IgD-negative memory B cell (primary cell): ENCODE results near the gene MCCC1. TPM values are rescaled to one million over a fixed set of nuclear protein-coding genes. Genes with fewer than 3 reads are reported as not detected.

Experiments used
- H3K27ac Mint-ChIP-seq, 3 donors: one replicate each; pipeline ENCODE4 v1.8.0; 2020 to 2022; ENCODE audit warnings: mild to moderate bottlenecking in 3 of 3, mixed read lengths in 3 of 3, moderate library complexity in 1 of 3
- H3K27me3 Mint-ChIP-seq: one replicate; pipeline ENCODE4 v1.8.0; 2021; ENCODE audit warnings: mixed read lengths
- H3K36me3 Mint-ChIP-seq: one replicate; pipeline ENCODE4 v1.8.0; 2020; ENCODE audit warnings: mild to moderate bottlenecking, mixed read lengths
- H3K4me1 Mint-ChIP-seq, 3 donors: one replicate each; pipeline ENCODE4 v1.8.0; 2020 to 2022; ENCODE audit warnings: mixed read lengths in 3 of 3, mild to moderate bottlenecking in 1 of 3
- H3K4me3 Mint-ChIP-seq, 4 donors: one replicate each; pipeline ENCODE4 v1.8.0; 2020 to 2022; ENCODE audit warnings: mild to moderate bottlenecking in 4 of 4, mixed read lengths in 4 of 4, moderate library complexity in 3 of 4
- H3K9me3 Mint-ChIP-seq, 3 donors: one replicate each; pipeline ENCODE4 v1.8.0; 2020 to 2021; ENCODE audit warnings: mixed read lengths in 3 of 3, mild to moderate bottlenecking in 1 of 3
- polyA plus RNA-seq: library from polyadenylated mRNA; unstranded; fragments of 300-500 nt; fragmentation: Illumina TruSeq; gene quantifications from one replicate; pipeline ENCODE4 v1.2.3, GENCODE V29; 2021

MCCC1 gene
- polyA plus RNA-seq, 1 donor from 2014 or later = 32.4 TPM

DNA sequence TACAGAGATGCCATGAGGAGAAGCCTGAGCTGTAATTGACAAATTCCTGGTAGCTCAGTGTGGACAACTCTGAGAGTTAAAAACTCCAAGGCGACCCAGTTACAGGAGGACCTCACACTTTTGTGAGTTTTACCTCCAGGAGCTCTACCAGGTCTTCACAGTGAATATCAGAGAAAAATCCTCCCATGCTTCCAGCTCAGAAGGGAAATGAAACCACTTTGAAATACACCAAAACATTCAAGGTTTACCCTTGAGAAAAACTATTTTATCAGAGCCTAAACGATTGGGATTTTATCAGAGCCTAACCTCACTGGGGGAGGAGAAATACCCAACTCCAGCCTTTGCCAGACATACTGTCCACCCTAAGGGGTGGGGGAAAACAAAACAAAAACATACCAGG lies 52.4 kb downstream of the MCCC1 start:
- Mint-ChIP-seq H3K9me3 (peaks cover 0 to 1% (median 0%) of the 10 kb centered on the region in 3 donors), H3K27me3 (no peaks in the 10 kb centered on the region), H3K27ac (peak overlapping the region; percentile 12 to 32 (median 18)), H3K4me1 (peaks cover 27 to 36% (median 32%) of the 10 kb centered on the region in 3 donors), H3K36me3 (peaks cover 16% of the 10 kb centered on the region), H3K4me3 (peak overlapping the region in 2 of 4 donors; percentile 14 to 83)

DNA sequence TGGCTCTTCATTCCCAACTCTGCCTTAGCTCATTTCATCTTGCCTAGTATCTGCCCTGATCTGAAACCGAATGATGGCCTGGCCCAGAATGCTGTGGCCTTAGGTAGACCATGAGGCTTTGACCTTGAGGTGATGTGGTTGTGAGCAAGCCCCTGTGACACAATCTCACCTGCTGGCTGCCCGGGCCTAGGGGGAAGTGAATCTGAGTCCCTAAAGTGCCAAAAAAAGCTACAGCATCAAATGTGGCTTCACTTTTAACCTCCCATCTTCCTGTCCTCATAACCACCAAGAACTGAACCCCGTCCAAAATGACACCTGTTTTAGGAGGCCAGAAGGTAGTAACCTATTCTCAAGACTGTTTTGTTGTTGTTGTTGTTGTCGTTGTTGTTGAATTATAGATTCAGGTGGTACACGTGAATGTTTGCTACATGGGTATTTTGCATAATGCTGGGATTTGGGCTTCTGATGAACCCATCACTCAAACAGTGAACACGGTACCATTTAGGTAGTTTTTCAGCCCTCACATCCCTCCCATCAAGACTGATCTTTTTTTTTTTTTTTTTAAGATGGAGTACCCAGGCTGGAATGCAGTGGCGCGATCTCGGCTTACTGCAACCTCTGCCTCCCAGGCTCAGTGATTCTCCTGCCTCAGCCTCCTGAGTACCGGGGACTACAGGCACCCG lies 54.6 kb downstream of the MCCC1 start:
- Mint-ChIP-seq H3K4me3 (peak overlapping the region; percentile 14 to 63 (median 42)), H3K27me3 (no peaks in the 10 kb centered on the region), H3K36me3 (peaks cover 1% of the 10 kb centered on the region)

DNA sequence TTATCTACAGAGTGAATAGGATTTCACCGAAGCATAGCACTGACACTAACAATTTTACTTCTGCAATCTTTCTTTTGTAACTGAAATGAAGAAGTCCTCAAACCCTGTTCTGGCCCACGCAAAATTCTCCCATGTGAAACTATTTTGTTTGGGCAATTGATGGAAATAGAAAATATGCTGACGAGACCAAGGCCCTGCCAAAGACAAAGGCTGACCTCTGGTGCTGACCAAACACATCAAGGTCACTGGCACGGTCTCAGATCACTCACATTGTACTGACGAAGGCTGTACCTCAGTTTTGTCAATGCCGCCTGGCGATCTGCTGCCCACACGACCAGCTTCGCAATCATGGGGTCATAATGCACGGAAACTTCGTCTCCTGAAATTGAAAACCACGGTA lies 60.5 kb downstream of the MCCC1 start:
- Mint-ChIP-seq H3K27me3 (no peaks in the 10 kb centered on the region), H3K9me3 (peaks cover 0 to 1% (median 0%) of the 10 kb centered on the region in 3 donors), H3K36me3 (peaks cover 5% of the 10 kb centered on the region), H3K4me1 (peaks cover 5 to 20% (median 10%) of the 10 kb centered on the region in 3 donors), H3K27ac (no peak overlapping the region), H3K4me3 (no peak overlapping the region)

More for the DNA sequence above, 54.6 kb downstream of the MCCC1 start:
- H3K9me3 Mint-ChIP-seq = no peaks in the 10 kb centered on the region
- peak overlapping the region; percentile 16 to 95 (median 75) for H3K27ac Mint-ChIP-seq
- H3K4me1 Mint-ChIP-seq = peaks cover 32 to 43% (median 34%) of the 10 kb centered on the region in 3 donors

DNA sequence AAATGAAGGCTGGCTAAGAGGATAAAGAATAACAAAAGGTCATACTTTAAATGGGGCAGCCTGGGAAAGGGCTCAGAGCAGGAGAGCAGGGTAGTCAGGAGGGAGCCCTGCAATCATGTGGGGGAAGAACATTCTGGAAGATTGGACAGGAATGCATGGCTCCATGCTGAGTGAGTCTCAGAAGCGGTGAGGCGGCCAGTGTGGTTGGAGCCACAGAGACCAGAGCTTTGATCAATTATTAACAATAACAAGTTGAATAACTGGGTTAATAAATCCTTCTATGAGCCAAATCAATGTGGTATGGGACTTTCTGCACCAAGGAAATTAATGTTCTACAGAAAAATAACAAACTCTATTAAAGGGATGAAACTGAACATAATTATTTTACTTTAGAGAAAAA lies 61.1 kb downstream of the MCCC1 start:
- Mint-ChIP-seq H3K4me3 (no peak overlapping the region), H3K36me3 (peaks cover 8% of the 10 kb centered on the region), H3K27ac (no peak overlapping the region), H3K4me1 (peaks cover 5 to 20% (median 7%) of the 10 kb centered on the region in 3 donors), H3K9me3 (peaks cover 0 to 1% (median 0%) of the 10 kb centered on the region in 3 donors), H3K27me3 (no peaks in the 10 kb centered on the region)

DNA sequence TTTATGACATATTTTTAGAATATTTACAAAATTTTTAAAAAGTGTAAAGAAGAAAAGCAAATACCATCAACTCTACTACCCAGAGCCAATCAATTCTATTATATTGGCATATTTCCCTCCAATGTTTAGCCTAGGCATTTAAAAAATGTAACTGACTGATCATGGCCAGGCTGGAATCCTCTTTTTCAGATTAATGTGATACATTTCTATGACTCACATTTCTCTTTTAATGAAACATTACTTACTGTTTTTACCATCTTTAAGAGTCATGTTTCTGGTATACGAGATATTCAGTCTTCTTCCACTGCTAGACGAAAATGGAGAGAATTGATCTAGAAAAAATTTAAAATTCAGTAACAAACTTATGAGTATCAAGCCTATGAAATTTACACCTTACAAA lies 65.5 kb downstream of the MCCC1 start:
- Mint-ChIP-seq H3K36me3 (peaks cover 19% of the 10 kb centered on the region), H3K4me1 (peaks cover 0 to 11% (median 0%) of the 10 kb centered on the region in 3 donors), H3K27me3 (no peaks in the 10 kb centered on the region), H3K4me3 (no peak overlapping the region), H3K27ac (no peak overlapping the region), H3K9me3 (peaks cover 0 to 1% (median 0%) of the 10 kb centered on the region in 3 donors)

DNA sequence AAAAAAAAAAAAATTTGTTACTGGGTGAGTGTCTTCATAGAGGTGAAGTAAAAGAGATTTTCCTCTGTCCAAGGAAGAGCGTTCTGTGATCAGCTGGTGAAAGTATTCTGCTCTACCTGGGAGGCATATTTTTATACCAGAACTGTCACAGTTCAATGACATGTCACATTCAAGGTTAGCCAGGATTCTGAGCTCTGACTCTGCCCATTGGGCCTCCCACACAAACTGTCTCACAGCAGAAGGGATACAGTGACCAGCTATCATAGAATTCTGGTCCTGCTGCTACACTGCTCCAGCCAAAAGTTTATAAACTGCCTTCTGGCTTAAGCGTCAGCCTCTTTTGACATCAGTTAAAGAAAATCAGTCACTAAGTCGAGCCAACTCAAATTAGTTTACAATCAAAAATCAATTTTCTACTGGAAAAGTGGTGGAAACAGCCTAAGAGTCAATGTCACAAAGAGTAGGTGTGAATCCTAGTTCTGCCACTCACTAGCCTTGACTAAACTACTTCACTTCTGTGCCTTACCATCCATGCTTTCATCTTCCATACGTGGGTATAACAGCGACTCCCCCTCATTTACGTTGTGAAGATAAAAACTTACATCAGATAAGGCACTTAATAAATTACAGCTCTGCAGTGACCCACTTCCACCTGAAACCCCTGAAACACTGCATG lies 66.3 kb downstream of the MCCC1 start:
- no peak overlapping the region for H3K27ac Mint-ChIP-seq
- peaks cover 21% of the 10 kb centered on the region for H3K36me3 Mint-ChIP-seq
- peaks cover 0 to 4% (median 0%) of the 10 kb centered on the region in 3 donors for H3K4me1 Mint-ChIP-seq
- H3K4me3 Mint-ChIP-seq = no peak overlapping the region
- H3K9me3 Mint-ChIP-seq = peaks cover 0 to 1% (median 0%) of the 10 kb centered on the region in 3 donors
- no peaks in the 10 kb centered on the region for H3K27me3 Mint-ChIP-seq

DNA sequence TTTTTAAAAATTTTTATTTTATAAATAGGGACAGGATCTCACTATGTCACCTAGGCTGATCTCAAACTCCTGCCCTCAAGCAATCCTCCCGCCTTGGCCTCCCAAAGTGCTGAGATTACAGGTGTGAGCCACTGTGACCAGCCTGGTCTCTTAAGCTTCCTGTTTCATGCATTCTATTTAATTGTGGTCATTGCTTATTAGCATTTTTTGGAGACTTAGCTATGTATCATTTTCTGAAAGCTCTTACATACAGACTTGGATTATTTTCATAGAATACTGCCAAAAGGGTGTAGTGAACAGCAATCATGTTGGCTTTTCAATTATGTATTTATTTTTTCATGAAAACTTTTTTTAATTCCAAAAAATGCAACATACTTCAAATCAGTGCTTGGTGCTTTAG lies 67.5 kb downstream of the MCCC1 start:
- no peak overlapping the region for H3K4me3 Mint-ChIP-seq
- no peaks in the 10 kb centered on the region for H3K27me3 Mint-ChIP-seq
- H3K4me1 Mint-ChIP-seq = peaks cover 0 to 4% (median 0%) of the 10 kb centered on the region in 3 donors
- no peak overlapping the region for H3K27ac Mint-ChIP-seq
- H3K9me3 Mint-ChIP-seq = peaks cover 0 to under 1% (median 0%) of the 10 kb centered on the region in 3 donors
- peaks cover 26% of the 10 kb centered on the region for H3K36me3 Mint-ChIP-seq

DNA sequence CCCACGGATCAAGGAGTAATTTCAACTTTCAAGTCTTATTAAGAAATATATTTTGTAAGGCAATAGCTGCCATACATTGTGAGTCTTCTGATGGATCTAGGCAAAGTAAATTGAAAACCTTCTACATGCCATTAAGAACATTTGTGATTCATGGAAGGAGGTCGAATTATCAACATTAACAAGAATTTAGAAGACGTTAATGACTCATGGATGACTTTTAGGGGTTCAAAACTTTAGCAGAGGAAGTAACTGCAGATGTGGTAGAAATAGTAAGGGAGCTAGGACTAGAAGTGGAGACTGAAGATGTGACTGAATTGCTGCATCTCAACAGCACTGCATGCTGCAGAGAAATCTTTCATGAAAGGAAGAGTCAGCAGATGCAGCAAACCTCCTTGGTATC lies 70.9 kb downstream of the MCCC1 start:
- no peak overlapping the region for H3K27ac Mint-ChIP-seq
- no peak overlapping the region for H3K4me3 Mint-ChIP-seq
- H3K9me3 Mint-ChIP-seq = no peaks in the 10 kb centered on the region
- no peaks in the 10 kb centered on the region for H3K27me3 Mint-ChIP-seq
- H3K4me1 Mint-ChIP-seq = no peaks in the 10 kb centered on the region
- peaks cover 24% of the 10 kb centered on the region for H3K36me3 Mint-ChIP-seq

DNA sequence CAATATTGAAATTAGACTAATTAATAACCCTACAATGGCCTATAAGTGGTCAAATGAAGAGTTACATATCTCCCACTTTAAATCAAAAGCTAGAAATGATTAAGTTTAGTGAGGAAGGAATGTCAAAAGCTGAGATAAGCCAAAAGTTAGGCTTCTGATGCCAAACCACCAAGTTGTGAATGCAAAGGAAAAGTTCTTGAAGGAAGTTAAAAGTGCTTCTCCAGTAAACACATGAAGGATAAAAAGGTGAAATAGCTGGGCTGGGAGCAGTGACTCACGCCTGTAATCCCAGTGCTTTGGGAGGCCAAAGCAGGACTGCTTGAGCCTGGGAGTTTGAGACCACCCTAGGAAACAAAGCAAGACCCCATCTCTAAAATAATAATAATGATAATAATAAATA lies 72.0 kb downstream of the MCCC1 start:
- no peaks in the 10 kb centered on the region for H3K9me3 Mint-ChIP-seq
- peaks cover 20% of the 10 kb centered on the region for H3K36me3 Mint-ChIP-seq
- H3K4me1 Mint-ChIP-seq = peaks cover 0 to 1% (median 0%) of the 10 kb centered on the region in 3 donors
- no peak overlapping the region for H3K27ac Mint-ChIP-seq
- H3K27me3 Mint-ChIP-seq = no peaks in the 10 kb centered on the region
- no peak overlapping the region for H3K4me3 Mint-ChIP-seq

DNA sequence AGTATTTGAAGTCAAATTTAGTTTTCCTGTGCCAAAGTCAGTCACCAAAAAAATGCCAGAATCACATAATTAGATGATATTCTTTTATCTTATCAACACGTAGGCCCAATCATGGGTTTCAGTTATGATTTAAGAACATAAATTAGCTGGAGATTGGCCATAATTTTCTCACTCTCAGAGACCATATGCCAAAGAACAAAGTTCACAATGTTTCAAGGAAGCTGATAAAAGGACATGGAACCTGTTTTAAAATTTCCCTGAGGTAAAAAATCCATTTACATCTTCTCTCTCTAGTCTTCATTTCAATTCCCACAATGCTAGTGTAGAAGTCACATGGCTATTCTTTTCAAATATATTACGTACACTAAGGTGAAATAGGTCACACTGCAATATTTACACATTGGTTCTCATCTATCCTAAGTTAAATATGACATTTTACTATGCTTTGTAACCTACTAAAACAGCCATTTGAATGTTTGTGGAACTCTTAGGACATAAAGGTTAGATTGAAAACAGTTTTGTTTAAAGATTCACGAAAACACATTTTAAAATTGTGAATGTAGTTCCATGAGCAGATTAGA lies 76.3 kb downstream of the MCCC1 start:
- no peak overlapping the region for H3K4me3 Mint-ChIP-seq
- no peaks in the 10 kb centered on the region for H3K9me3 Mint-ChIP-seq
- H3K4me1 Mint-ChIP-seq = peaks cover 0 to 1% (median 0%) of the 10 kb centered on the region in 3 donors
- no peak overlapping the region for H3K27ac Mint-ChIP-seq
- H3K27me3 Mint-ChIP-seq = no peaks in the 10 kb centered on the region
- H3K36me3 Mint-ChIP-seq = peaks cover 28% of the 10 kb centered on the region

DNA sequence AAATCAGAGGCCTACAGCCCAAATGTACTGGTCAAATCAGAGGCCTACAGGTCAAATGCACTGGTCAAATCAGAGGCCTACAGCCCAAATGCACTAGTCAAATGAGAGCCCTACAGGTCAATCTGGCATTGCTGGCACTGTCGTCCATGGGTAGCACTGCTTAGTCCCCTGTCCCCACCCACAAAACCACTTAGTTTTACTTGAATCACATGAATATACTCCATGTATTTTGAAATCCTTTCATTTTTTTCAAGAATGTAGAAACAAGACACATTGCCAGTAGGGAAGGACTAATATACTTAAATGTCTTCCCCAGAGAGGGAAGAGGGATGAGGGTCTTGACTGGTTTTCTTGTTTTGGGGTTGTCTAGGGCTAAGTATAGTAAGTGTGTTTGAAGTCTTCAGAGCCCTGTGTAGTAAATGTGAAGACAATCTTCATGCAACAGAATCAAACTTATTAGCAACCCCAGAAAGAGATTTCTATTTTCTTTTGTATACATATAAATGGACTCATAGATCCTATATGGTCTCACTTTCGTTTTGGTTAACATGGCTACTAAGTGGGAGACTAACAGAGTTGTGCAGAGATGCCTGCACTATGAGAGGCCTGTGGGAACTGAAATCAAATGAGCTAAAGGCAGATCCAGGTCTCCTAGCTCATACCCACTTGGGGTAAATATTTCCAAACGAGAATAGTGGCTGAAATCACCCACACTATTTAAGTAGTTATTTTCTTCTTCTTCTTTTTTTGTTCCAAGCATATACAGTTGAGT lies 80.7 kb downstream of the MCCC1 start:
- Mint-ChIP-seq H3K36me3 (peaks cover 25% of the 10 kb centered on the region), H3K4me3 (no peak overlapping the region), H3K27me3 (no peaks in the 10 kb centered on the region), H3K27ac (no peak overlapping the region), H3K9me3 (no peaks in the 10 kb centered on the region), H3K4me1 (peaks cover 0 to 1% (median 0%) of the 10 kb centered on the region in 3 donors)

DNA sequence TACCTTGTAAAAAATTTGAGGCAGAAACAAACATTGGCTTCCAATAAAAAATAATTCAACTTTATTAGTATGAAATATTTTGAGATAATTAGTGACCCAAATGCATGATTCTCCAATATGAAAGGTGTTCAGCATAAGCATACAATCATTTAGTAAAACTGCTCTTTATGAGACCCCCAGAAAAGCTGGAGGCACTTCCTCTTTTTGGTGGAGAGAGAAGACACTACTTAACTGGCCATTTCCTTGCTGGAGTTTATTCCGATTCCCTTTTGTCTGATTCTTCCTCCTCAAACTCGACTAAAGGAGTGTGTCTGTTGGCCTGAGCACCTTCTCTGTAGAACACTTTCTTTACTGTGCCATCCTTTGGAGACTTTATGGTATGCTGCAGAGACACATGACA lies 84.1 kb downstream of the MCCC1 start:
- H3K27ac Mint-ChIP-seq = no peak overlapping the region
- H3K36me3 Mint-ChIP-seq = peaks cover 17% of the 10 kb centered on the region
- H3K4me3 Mint-ChIP-seq = no peak overlapping the region
- H3K9me3 Mint-ChIP-seq = no peaks in the 10 kb centered on the region
- H3K27me3 Mint-ChIP-seq = no peaks in the 10 kb centered on the region
- no peaks in the 10 kb centered on the region for H3K4me1 Mint-ChIP-seq

DNA sequence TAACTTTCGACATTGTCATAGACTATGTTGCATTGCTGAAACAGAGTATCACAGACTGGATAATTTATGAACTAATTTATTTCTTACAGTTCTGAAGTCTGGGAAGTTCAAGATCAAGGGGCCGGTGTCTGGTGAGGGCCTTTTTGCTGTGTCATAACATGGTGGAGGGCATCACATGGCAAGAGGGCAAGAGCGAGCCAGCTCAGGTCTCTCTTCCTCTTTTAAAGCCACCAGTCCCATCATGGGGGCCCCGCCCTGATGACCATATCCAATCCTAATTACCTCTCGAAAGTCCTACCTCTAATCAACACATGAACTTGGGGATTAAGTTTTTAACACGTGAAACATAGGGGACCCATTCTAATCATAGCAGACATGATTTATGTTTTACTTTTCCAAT lies 85.4 kb downstream of the MCCC1 start:
- no peaks in the 10 kb centered on the region for H3K4me1 Mint-ChIP-seq
- peaks cover 13% of the 10 kb centered on the region for H3K36me3 Mint-ChIP-seq
- H3K4me3 Mint-ChIP-seq = no peak overlapping the region
- H3K27ac Mint-ChIP-seq = no peak overlapping the region
- H3K9me3 Mint-ChIP-seq = no peaks in the 10 kb centered on the region
- H3K27me3 Mint-ChIP-seq = no peaks in the 10 kb centered on the region

DNA sequence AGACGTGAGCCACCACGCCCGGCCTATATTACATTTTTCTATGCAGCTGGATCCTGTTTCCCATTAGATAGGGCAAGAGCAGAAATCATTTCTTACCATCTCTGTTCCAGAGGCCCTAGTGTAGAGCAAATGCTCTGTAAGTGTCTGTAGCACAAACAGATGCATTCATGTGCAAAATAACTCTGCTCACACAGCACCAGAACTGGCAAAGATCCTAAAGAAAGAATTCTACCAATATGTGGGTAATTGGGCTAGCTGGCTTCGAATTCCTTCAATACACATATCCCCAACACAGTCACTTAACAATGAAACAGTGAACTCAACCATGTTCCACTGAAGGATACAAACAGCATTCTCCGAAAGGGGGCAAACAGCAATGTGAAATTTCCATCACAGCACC lies 86.2 kb downstream of the MCCC1 start:
- no peaks in the 10 kb centered on the region for H3K9me3 Mint-ChIP-seq
- no peak overlapping the region for H3K27ac Mint-ChIP-seq
- H3K4me1 Mint-ChIP-seq = no peaks in the 10 kb centered on the region
- peaks cover 9% of the 10 kb centered on the region for H3K36me3 Mint-ChIP-seq
- no peak overlapping the region for H3K4me3 Mint-ChIP-seq
- H3K27me3 Mint-ChIP-seq = no peaks in the 10 kb centered on the region

DNA sequence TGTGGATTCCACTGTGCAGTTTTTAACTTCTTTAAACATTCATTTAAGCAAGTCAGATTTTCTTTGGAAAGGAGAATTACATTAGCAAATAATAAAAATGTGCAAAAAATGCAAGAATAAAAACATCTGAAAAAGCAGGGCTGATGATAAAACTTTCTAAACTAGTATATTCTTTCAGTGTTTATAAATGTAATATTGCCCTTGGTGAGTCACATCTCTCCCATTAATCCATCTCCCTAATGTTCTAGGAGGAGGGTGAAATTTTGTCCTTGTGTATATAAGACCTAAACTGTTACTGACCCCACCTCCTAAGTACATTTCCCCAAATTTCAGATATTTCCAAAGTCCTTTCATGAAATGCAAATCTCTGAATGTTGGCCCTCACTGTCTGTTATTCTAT lies 90.5 kb downstream of the MCCC1 start:
- no peak overlapping the region for H3K4me3 Mint-ChIP-seq
- no peaks in the 10 kb centered on the region for H3K27me3 Mint-ChIP-seq
- H3K27ac Mint-ChIP-seq = no peak overlapping the region

More for the DNA sequence above, 90.5 kb downstream of the MCCC1 start:
- no peaks in the 10 kb centered on the region for H3K4me1 Mint-ChIP-seq
- peaks cover 7% of the 10 kb centered on the region for H3K36me3 Mint-ChIP-seq
- H3K9me3 Mint-ChIP-seq = no peaks in the 10 kb centered on the region
